GM21576 (cell line): Measurements from ENCODE around the gene GRK6.
A peak's percentile ranks its signal among the peaks of the same experiment; 100 is the strongest.

Experiments used
- ATAC-seq: cut with Tn5 transposase; IDR thresholded peaks from one replicate; pipeline ENCODE4 v1.9.1; 2021; ENCODE audit warnings: mild to moderate bottlenecking, moderate library complexity; ENCODE audit not compliant: unreplicated experiment

Gene GRK6

GRCh38 chr5:177426566-177427210, at the start of gene GRK6:
TSS of gene GRK6 (plus strand) at chr5:177426676. CDS start at chr5:177426846, 170 bp downstream.
- ATAC-seq: peak; percentile 9

GRCh38 chr5:177377851-177378776, 48.4 kb upstream of the GRK6 start:
- ATAC-seq: no peak

- no peak for ATAC-seq
Measured at GRCh38 chr5:177378884-177379883, 47.3 kb upstream of the GRK6 start.

- ATAC-seq: no peak
Measured at GRCh38 chr5:177380805-177381126, 45.7 kb upstream of the GRK6 start.

GRCh38 chr5:177382423-177383029, 44.0 kb upstream of the GRK6 start:
- no peak for ATAC-seq

- no peak for ATAC-seq
Measured at GRCh38 chr5:177383181-177383580, 43.3 kb upstream of the GRK6 start.

GRCh38 chr5:177384134-177384533, 42.3 kb upstream of the GRK6 start, which contains the start of gene SLC34A1:
TSS of gene SLC34A1 (plus strand) at chr5:177384434. CDS start at chr5:177385742, 1,308 bp downstream.
- no peak for ATAC-seq

GRCh38 chr5:177385720-177386119, 40.8 kb upstream of the GRK6 start:
- no peak for ATAC-seq

- no peak for ATAC-seq
Measured at GRCh38 chr5:177386542-177386941, 39.9 kb upstream of the GRK6 start.

- no peak for ATAC-seq
Measured at GRCh38 chr5:177387405-177387804, 39.1 kb upstream of the GRK6 start.

- ATAC-seq: no peak
Measured at GRCh38 chr5:177388521-177389052, 37.9 kb upstream of the GRK6 start.

GRCh38 chr5:177389241-177390169, 37.0 kb upstream of the GRK6 start:
- ATAC-seq: peak; percentile 43

- peak; percentile 60 for ATAC-seq
Measured at GRCh38 chr5:177390363-177391300, 35.8 kb upstream of the GRK6 start.

GRCh38 chr5:177392765-177393164, 33.7 kb upstream of the GRK6 start:
- no peak for ATAC-seq

GRCh38 chr5:177393206-177393765, 33.2 kb upstream of the GRK6 start:
- ATAC-seq: no peak

- ATAC-seq: no peak
Measured at GRCh38 chr5:177393990-177394389, 32.5 kb upstream of the GRK6 start.

GRCh38 chr5:177396078-177396477, 30.4 kb upstream of the GRK6 start:
- ATAC-seq: no peak

GRCh38 chr5:177396807-177397206, 29.7 kb upstream of the GRK6 start:
- no peak for ATAC-seq
